Right lobe of liver (tissue), 6 donors: Measurements from ENCODE around the gene RAB3A. TPM values are rescaled to one million over a fixed set of nuclear protein-coding genes. Genes with fewer than 3 reads are reported as not detected.

Experiments
- ATAC-seq, 4 donors: fragments of 200-7000 bp; cut with Tn5 transposase; one replicate each; pipeline ENCODE4 v1.9.1; 2020; ENCODE audit warnings: mild to moderate bottlenecking in 4 of 4, moderate library complexity in 4 of 4
- DNase-seq, 3 donors: peaks; one replicate each; pipeline ENCODE4 v3.0.0-alpha.2; 2020
- H3K27ac ChIP-seq, 3 donors: fragments of 200-600 bp; one replicate each; pipeline ENCODE4 v1.8.0; 2022
- H3K27me3 ChIP-seq, 2 donors: fragments of 200-600 bp; one replicate each; pipeline ENCODE4 v1.8.0; 2022
- H3K36me3 ChIP-seq, 4 donors: fragments of 200-600 bp; sonication (generic) in 1 of 4; one replicate each; pipeline versions ENCODE4 v1.5.1 to v1.8.0; 2017 to 2022; ENCODE audit warnings: control low read depth in 1 of 4
- H3K4me1 ChIP-seq, 4 donors: fragments of 200-600 bp; sonication (generic) in 1 of 4; one replicate each; pipeline versions ENCODE4 v1.5.1 to v1.8.0; 2017 to 2022; ENCODE audit warnings: control low read depth in 1 of 4
- H3K4me3 ChIP-seq, 3 donors: fragments of 200-600 bp; one replicate each; pipeline ENCODE4 v1.8.0; 2022
- H3K9me3 ChIP-seq, 4 donors: fragments of 200-600 bp; sonication (generic) in 1 of 4; one replicate each; pipeline versions ENCODE4 v1.5.1 to v1.8.0; 2017 to 2022; ENCODE audit warnings: control low read depth in 1 of 4
- CTCF ChIP-seq, 4 donors: fragments of 200-600 bp in 3 of 4; fragments of 450-650 bp in 1 of 4; IDR thresholded peaks; one replicate each; pipeline versions ENCODE4 v1.5.1 to v1.8.0; 2016 to 2022; ENCODE audit warnings: antibody characterized with exemption in 4 of 4, mild to moderate bottlenecking in 2 of 4
- POLR2A ChIP-seq: fragments of 450-650 bp; IDR thresholded peaks from one replicate; pipeline ENCODE4 v1.6.1; 2017; ENCODE audit warnings: antibody characterized with exemption, mild to moderate bottlenecking
- whole genome bisulfite sequencing: methylation state at CpG from one replicate; pipeline ENCODE4 v1.1.6; 2018; ENCODE audit warnings: low coverage, low lambda C conversion rate; ENCODE audit not compliant: insufficient coverage; ENCODE audit errors: missing lambda C conversion rate; 5-methylcytosine and 5-hydroxymethylcytosine counted together
- intact Hi-C, 2 donors: fragments of 100-400 bp; cut with DNase I; formaldehyde crosslinking; loops; one replicate each; pipeline versions ENCODE4 v1.11.2 to v1.14.1; 2022
- total RNA-seq, 6 experiments: library from RNA; depleted of rRNA in 2 of 6; stranded (reverse); fragments of >200 nt in 2 of 6; fragmentation: NEBNext Ultra II Directional in 3 of 6; extraction: Animal tissue kit (Norgen Biotek cat#: 25700) in 3 of 6; gene quantifications; one replicate each; pipeline versions ENCODE4 v1.1.0 to v1.2.4, GENCODE V29; 2016 to 2023
- donor health status: DM: no; HTN: yes; CAD: no.
- donor health status: DM: no; HTN: no; CAD: no.
- donor health status: DM: no; HTN: no; CAD: no.
- donor health status: DM: no; HTN: yes; CAD: no.
- donor health status: DM: no; HTN: yes; CAD: no.

RAB3A gene
- total RNA-seq, 6 experiments from 2014 or later, result 0.81 to 2.6 (median 1.4) TPM

DNA sequence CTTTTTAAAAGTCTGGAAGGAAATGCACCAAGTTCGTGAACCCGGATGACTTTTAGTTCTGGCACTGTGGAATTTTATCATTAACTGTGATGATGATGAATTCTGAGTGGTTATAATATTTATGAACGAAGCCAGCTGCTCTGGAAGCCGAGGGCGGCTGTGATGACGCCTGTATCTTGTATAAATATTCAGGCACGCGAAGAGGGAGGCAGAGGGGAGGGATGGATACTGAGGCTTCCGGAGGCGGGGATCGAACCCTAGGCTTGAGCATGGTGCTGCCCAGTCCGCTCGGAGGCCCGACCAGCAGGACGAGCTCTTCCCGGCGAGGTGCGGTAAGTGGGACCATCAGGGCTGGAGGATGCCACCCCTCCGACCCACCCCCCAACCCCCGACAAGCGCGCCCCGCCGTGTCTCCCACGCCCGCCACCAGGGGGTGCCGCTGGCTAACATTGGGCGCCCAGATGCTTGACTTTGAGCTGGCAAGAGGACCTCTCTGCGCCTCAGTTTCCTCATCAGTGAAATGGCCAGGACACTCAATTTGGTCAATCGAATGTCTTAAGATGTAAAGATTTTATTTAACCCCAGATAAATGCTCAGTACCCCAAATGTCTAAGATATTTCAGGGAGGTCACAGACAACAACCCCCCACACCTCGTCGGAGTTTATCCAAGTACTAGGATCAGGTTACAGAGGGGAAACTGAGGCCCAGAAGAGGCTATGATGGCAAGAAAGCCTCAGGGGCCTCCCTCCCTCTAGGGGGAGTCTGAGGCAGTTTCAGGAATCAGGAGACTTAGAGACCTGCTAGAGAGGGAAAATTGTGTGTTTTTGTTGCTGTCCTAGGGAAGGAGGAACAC lies 4.5 kb upstream of the RAB3A start:
- no peaks in the 10 kb centered on the region for H3K9me3 ChIP-seq
- H3K4me1 ChIP-seq, result peaks cover 0 to 2% (median 0%) of the 10 kb centered on the region in 4 donors
- no peak overlapping the region for H3K27ac ChIP-seq
- H3K4me3 ChIP-seq, result no peak overlapping the region
- 23% methylated on average over 11 of the region's 32 CpGs for WGBS
- H3K27me3 ChIP-seq, result no peaks in the 10 kb centered on the region
- intact Hi-C loops, result no loop called here
- DNase-seq, result peak in 1 of 3 donors; percentile 58
- ATAC-seq, result no peak
- TF ChIP-seq CTCF (IDR thresholded peaks at IDR 0.05) (peak; percentile 31 to 63 (median 60)), POLR2A (no peak)
- H3K36me3 ChIP-seq, result no peaks in the 10 kb centered on the region

- peak overlapping the region; percentile 94 to 96 (median 94) for H3K27ac ChIP-seq
- 79% methylated on average over 9 of the region's 12 CpGs for WGBS
- H3K9me3 ChIP-seq, result no peaks in the 10 kb centered on the region
- H3K4me1 ChIP-seq, result peaks cover 0 to 8% (median 0%) of the 10 kb centered on the region in 4 donors
- no peak for TF ChIP-seq CTCF (IDR thresholded peaks at IDR 0.05)
- TF ChIP-seq POLR2A, result no peak
- DNase-seq (no peak), ATAC-seq (no peak)
- H3K27me3 ChIP-seq, result no peaks in the 10 kb centered on the region
- H3K4me3 ChIP-seq, result no peak overlapping the region
- intact Hi-C loops, result no loop called here
- no peaks in the 10 kb centered on the region for H3K36me3 ChIP-seq
These were observed 2.2 kb upstream of the RAB3A start for GRCh38 chr19:18206018-18206417.

GRCh38 chr19:18205200-18205892 lies 1.5 kb upstream of the RAB3A start:
- 36% methylated on average over 29 of the region's 36 CpGs for WGBS
- ATAC-seq (peak; percentile 3 to 28 (median 4)), DNase-seq (peak; percentile 78 to 80 (median 78))
- peak; percentile 33 for TF ChIP-seq POLR2A
- no peak for TF ChIP-seq CTCF (IDR thresholded peaks at IDR 0.05)
- Histone ChIP-seq H3K27ac (peak overlapping the region; percentile 94 to 96 (median 94)), H3K4me3 (peak overlapping the region; percentile 55 to 66 (median 60)), H3K9me3 (no peaks in the 10 kb centered on the region), H3K36me3 (no peaks in the 10 kb centered on the region), H3K27me3 (no peaks in the 10 kb centered on the region), H3K4me1 (peaks cover 0 to 8% (median 0%) of the 10 kb centered on the region in 4 donors)
- intact Hi-C loops, result no loop called here

DNA sequence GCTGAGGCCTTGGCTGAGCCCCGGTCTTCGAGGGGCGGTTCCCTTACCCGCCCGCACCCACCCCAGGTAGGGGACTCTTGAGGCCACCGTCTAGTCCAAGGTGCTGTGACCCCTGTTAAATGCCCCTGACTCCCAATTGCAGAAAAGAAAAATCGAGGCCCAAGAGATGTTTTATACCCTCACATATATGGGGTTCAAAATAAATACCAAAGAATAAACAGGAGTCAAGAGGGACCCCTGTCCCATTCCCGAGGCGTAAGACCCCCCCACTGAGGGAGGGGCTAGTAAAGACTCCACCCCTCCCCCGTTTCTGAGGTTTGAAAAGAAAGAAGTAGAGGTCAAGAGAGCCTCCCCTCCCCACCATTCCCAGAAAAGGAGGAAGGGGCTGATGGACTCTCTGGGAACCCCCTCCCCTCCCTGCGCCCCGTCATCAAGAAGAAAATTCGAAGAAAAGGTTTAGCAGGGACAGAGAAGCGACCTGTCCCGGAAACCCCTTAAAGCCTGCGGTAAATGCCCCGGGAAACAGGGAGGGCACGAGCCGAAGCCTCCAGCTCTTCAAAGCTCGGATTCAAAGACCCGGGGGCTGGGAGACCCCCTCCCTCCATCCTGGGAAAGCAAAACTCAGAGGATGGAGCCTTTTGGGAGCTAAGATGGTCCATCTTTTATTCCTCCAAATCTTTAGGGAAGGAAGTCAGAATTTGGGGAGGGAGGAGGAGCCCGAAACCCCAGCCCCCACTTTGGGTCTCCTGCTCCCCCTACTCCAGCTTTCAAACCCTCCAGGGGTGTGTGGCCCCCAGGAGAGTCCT lies 755 bp upstream of the RAB3A start:
- H3K27ac ChIP-seq, result peak overlapping the region; percentile 94 to 96 (median 94)
- peaks cover 0 to 8% (median 0%) of the 10 kb centered on the region in 4 donors for H3K4me1 ChIP-seq
- DNase-seq, result peak in 1 of 3 donors; percentile 58
- H3K4me3 ChIP-seq, result peak overlapping the region; percentile 55 to 66 (median 60)
- intact Hi-C loops, result no loop called here
- no peaks in the 10 kb centered on the region for H3K27me3 ChIP-seq
- ATAC-seq, result peak; percentile 18 to 32 (median 26)
- no peaks in the 10 kb centered on the region for H3K9me3 ChIP-seq
- WGBS, result under 1% methylated on average over 18 of the region's 22 CpGs
- H3K36me3 ChIP-seq, result peaks cover 0 to 7% (median 0%) of the 10 kb centered on the region in 4 donors
- no peak for TF ChIP-seq POLR2A
- TF ChIP-seq CTCF (IDR thresholded peaks at IDR 0.05), result peak in 1 of 4 donors; percentile 3
